ENCODE results near the gene MVB12B.
A peak's percentile ranks its signal among the peaks of the same experiment; 100 is the strongest.

Gene MVB12B

GRCh38 chr9:126499005-126499910 is 172.6 kb downstream of the MVB12B start:
- H3K27ac ChIP-seq, result peak overlapping the region; percentile 55
- H3K9me3 ChIP-seq (ENCODE audit: severe bottlenecking), result no peaks in the 10 kb centered on the region
- TF ChIP-seq, protein P1, sequence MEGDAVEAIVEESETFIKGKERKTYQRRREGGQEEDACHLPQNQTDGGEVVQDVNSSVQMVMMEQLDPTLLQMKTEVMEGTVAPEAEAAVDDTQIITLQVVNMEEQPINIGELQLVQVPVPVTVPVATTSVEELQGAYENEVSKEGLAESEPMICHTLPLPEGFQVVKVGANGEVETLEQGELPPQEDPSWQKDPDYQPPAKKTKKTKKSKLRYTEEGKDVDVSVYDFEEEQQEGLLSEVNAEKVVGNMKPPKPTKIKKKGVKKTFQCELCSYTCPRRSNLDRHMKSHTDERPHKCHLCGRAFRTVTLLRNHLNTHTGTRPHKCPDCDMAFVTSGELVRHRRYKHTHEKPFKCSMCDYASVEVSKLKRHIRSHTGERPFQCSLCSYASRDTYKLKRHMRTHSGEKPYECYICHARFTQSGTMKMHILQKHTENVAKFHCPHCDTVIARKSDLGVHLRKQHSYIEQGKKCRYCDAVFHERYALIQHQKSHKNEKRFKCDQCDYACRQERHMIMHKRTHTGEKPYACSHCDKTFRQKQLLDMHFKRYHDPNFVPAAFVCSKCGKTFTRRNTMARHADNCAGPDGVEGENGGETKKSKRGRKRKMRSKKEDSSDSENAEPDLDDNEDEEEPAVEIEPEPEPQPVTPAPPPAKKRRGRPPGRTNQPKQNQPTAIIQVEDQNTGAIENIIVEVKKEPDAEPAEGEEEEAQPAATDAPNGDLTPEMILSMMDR (IDR thresholded peaks at IDR 0.05; ENCODE audit: low read depth, low read length), result peak; percentile 85
- peak; percentile 77 for DNase-seq
- H3K27me3 ChIP-seq (ENCODE audit: insufficient read depth, low read depth, severe bottlenecking), result no peaks in the 10 kb centered on the region
- H3K4me3 ChIP-seq (ENCODE audit: low read depth, low read length), result peak overlapping the region; percentile 65
- H3K36me3 ChIP-seq, result peaks cover 11% of the 10 kb centered on the region

DNA sequence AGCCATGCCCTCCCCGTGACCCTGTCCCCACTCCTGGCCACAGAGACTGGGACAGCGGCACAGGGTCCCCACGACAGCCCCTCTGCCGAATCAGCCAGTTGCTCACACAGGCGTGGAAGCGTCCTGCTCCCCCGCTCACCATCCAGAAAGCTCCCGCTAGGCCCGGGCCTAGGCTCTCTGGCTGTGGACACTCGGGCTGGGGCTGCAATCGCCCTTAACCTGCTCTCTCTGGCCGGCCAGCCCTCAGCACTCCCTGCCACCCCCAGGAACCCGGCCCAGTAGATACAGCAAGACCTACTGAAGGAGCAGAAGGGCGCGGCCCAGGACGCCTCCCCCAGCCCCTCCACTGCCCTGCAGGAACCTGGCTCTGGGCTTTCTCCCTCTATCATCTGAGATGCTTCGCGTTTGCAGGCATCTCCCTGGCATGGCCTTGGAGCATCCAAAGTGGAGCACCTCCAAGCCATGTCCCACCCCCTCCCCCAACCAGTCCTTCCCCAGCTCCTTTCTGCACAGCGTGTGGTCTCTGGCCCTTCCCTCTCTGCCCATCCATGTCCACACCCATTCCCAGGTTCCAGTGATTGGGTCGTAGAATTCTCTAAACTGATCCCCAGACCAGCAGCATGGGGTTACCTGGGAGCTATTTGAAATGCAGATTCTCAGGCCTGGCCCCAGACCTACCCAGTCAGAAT is 173.4 kb downstream of the MVB12B start:
- TF ChIP-seq, protein P1 (IDR thresholded peaks at IDR 0.05; ENCODE audit: low read depth, low read length), result no peak
- Histone ChIP-seq H3K27ac (peak overlapping the region; percentile 55), H3K36me3 (peaks cover 14% of the 10 kb centered on the region), H3K9me3 (ENCODE audit: severe bottlenecking) (no peaks in the 10 kb centered on the region), H3K27me3 (ENCODE audit: insufficient read depth, low read depth, severe bottlenecking) (no peaks in the 10 kb centered on the region), H3K4me3 (ENCODE audit: low read depth, low read length) (peak overlapping the region; percentile 65)
- no peak for DNase-seq

- Histone ChIP-seq H3K27me3 (ENCODE audit: insufficient read depth, low read depth, severe bottlenecking) (no peaks in the 10 kb centered on the region), H3K36me3 (peaks cover 14% of the 10 kb centered on the region), H3K27ac (no peak overlapping the region), H3K9me3 (ENCODE audit: severe bottlenecking) (no peaks in the 10 kb centered on the region), H3K4me3 (ENCODE audit: low read depth, low read length) (no peak overlapping the region)
- TF ChIP-seq, protein P1 (IDR thresholded peaks at IDR 0.05; ENCODE audit: low read depth, low read length), result peak; percentile 99
- DNase-seq, result peak; percentile 91
Measured at GRCh38 chr9:126500600-126501382, 174.2 kb downstream of the MVB12B start.

- Histone ChIP-seq H3K27me3 (ENCODE audit: insufficient read depth, low read depth, severe bottlenecking) (no peaks in the 10 kb centered on the region), H3K4me3 (ENCODE audit: low read depth, low read length) (no peak overlapping the region), H3K36me3 (peaks cover 14% of the 10 kb centered on the region), H3K27ac (no peak overlapping the region), H3K9me3 (ENCODE audit: severe bottlenecking) (no peaks in the 10 kb centered on the region)
- no peak for DNase-seq
- TF ChIP-seq, protein P1 (IDR thresholded peaks at IDR 0.05; ENCODE audit: low read depth, low read length), result 0 out of 2 replicates have a peak, but pooled peaks have one; percentile 0
Measured at GRCh38 chr9:126501383-126502331, 175.0 kb downstream of the MVB12B start.
